Dendritic cell treated with granulocyte-macrophage colony-stimulating factor and Interleukin-4, amounts not matched to agents 40 ng/mL and 50 ng/mL, for 4 days (primary cell): ENCODE data around the gene B3GNT9.

Source experiments
- H3K27ac Mint-ChIP-seq: one replicate; pipeline ENCODE4 v1.8.0; 2022; ENCODE audit warnings: mild to moderate bottlenecking, mixed read lengths
- H3K27me3 Mint-ChIP-seq: one replicate; pipeline ENCODE4 v1.8.0; 2022; ENCODE audit warnings: mild to moderate bottlenecking, mixed read lengths
- H3K36me3 Mint-ChIP-seq: one replicate; pipeline ENCODE4 v1.8.0; 2022; ENCODE audit warnings: low read depth, mixed read lengths
- H3K4me1 Mint-ChIP-seq: one replicate; pipeline ENCODE4 v1.8.0; 2022; ENCODE audit warnings: low read depth, mixed read lengths
- H3K4me3 Mint-ChIP-seq: one replicate; pipeline ENCODE4 v1.8.0; 2022; ENCODE audit warnings: mild to moderate bottlenecking, moderate library complexity, mixed read lengths
- H3K9me3 Mint-ChIP-seq: one replicate; pipeline ENCODE4 v1.8.0; 2022; ENCODE audit warnings: mixed read lengths
- intact Hi-C: fragments of 100-400 bp; cut with micrococcal nuclease; formaldehyde crosslinking; loops from one replicate; pipeline ENCODE4 v1.15.0; 2022

The B3GNT9 gene, protein sequence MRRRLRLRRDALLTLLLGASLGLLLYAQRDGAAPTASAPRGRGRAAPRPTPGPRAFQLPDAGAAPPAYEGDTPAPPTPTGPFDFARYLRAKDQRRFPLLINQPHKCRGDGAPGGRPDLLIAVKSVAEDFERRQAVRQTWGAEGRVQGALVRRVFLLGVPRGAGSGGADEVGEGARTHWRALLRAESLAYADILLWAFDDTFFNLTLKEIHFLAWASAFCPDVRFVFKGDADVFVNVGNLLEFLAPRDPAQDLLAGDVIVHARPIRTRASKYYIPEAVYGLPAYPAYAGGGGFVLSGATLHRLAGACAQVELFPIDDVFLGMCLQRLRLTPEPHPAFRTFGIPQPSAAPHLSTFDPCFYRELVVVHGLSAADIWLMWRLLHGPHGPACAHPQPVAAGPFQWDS

DNA sequence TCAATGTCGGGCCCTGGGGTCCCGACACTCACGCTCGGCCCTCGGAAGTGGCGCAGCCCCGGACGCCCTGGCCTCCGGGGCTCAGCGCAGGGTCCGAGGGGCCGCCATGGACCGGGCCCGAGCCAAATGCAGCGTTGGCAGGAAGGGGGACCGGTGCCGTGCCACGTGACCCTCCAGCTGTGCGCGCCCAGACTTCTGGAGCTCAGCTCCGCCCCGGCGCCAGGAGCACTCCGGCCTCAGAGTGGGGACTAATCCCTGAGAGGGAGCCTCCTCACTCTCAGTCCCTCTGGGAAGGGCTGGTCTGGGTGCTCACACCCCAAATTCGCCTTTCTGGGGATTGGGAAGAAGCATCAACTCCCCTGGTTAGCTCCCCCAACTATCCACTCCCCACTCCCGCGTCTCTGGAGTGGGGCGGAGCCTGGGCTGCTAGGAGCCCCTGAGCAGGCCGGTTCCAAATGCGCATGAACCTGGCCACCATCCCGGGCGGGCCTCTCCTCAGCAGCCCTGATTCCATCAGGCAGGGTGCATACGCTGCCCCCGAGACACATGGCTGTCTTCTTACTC lies at the start of gene B3GNT9:
Gene B3GNT9 (minus strand): TSS at position 166 of the 564 bp plus-strand sequence. CDS start 513 bp downstream, outside the sequence.
- Mint-ChIP-seq H3K27ac (no peak within 1 kb of the TSS), H3K4me1 (peaks cover 19% of the 10 kb centered on the region), H3K36me3 (peaks cover 64% of the 10 kb centered on the region), H3K9me3 (no peaks in the 10 kb centered on the region), H3K27me3 (peaks cover 74% of the 10 kb centered on the region), H3K4me3 (peak within 1 kb of the TSS; percentile 65)
- intact Hi-C loops: loop anchor here (10.0 kb wide), 1 partner anchor 46 kb away; the partner anchor contains the start of gene PHAF1

DNA sequence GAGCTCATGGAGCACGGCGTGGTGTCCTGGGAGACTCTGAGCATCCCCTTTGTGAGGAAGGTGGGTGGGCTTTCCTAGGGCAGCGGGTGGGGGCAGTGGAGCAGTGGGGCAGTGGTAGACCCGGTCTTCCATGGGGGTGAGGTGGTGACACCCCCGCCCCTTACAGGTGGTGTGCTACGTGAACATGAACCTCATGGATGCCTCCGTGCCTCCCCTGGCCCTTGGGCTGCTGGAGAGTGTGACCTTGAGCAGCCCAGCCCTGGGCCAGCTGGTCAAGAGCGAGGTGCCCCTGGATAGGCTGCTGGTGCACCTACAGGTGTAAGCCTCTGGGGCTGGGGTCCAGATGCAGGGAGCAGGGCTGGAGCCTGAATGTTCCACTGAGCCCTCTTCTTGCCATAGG lies 49.7 kb upstream of the B3GNT9 start:
- Mint-ChIP-seq H3K9me3 (no peaks in the 10 kb centered on the region), H3K27me3 (no peaks in the 10 kb centered on the region), H3K4me1 (peaks cover 40% of the 10 kb centered on the region), H3K27ac (no peak overlapping the region), H3K4me3 (no peak overlapping the region), H3K36me3 (peaks cover 95% of the 10 kb centered on the region)
- intact Hi-C loops: no loop called here

DNA sequence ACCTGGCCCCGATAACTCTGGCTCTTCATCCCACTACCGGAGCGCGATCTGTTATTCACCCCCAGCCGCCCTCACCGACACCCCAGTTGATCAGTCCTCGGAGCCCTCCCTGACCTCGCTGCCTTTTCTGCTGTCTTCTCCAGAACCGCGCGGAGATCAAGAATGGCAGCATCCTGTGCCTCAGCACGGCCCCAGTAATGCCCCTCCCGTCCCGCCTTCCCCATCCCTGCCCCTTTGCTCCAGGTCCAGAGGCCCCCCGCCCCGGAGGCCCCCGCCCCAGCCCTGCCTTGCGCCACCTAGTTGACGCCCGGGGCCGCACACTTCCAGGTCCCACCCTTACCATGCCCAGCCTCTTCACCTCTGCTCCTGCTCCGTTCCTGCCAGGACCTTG lies 49.0 kb upstream of the B3GNT9 start:
- H3K4me3 Mint-ChIP-seq: no peak overlapping the region
- H3K9me3 Mint-ChIP-seq: no peaks in the 10 kb centered on the region
- H3K36me3 Mint-ChIP-seq: peaks cover 95% of the 10 kb centered on the region
- no peaks in the 10 kb centered on the region for H3K27me3 Mint-ChIP-seq
- peak overlapping the region; percentile 23 for H3K27ac Mint-ChIP-seq
- peaks cover 42% of the 10 kb centered on the region for H3K4me1 Mint-ChIP-seq
- intact Hi-C loops: loop anchor here (5.0 kb wide), 1 partner anchor 42 kb away; no protein-coding TSS in a partner anchor

DNA sequence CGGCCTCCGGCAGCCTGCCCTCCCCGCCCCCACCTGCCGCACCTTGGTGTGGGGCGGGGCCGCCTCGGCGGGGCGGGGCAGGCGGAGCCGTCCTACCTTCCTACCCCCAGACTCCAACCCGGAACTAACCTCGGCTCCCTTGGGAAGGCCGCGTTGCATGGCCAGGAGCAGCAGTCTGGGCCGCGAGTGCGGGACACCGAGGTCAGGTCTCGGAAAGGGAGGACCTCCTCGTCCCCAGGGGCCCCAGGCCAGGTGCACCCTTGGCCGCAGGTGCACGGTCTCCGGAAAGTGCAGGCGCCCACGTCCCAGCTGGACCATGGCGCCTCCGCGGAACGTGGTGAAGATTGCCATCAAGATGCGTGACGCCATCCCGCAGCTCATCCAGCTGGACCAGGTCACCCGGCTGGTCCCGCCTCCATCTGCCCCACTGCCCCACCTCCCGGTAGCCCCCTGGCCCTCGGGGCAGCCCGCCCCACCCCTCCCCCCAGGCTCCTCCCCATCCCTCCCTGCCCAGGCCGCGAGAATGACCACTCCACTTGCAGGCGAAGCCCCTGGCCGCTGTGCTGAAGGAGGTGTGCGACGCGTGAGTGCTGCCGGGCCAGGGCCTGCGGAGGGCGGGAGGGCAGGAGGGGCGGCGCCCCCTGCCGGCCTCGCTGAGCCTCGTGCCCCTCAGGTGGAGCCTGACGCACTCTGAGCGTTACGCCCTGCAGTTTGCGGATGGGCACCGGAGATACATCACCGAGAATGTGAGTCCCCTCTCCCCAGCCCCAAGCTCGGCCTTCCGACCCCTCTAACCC lies 48.4 kb upstream of the B3GNT9 start, which contains the start of gene ELMO3:
Gene ELMO3 (plus strand): TSS at position 121 of the 797 bp plus-strand sequence. CDS start 196 bp downstream, at position 317.
- H3K36me3 Mint-ChIP-seq: peaks cover 95% of the 10 kb centered on the region
- no peaks in the 10 kb centered on the region for H3K9me3 Mint-ChIP-seq
- peak within 1 kb of the TSS; percentile 70 for H3K27ac Mint-ChIP-seq
- peaks cover 48% of the 10 kb centered on the region for H3K4me1 Mint-ChIP-seq
- intact Hi-C loops: loop anchor here (5.0 kb wide), 1 partner anchor 43 kb away; no protein-coding TSS in a partner anchor
- H3K4me3 Mint-ChIP-seq: no peak within 1 kb of the TSS
- H3K27me3 Mint-ChIP-seq: no peaks in the 10 kb centered on the region

DNA sequence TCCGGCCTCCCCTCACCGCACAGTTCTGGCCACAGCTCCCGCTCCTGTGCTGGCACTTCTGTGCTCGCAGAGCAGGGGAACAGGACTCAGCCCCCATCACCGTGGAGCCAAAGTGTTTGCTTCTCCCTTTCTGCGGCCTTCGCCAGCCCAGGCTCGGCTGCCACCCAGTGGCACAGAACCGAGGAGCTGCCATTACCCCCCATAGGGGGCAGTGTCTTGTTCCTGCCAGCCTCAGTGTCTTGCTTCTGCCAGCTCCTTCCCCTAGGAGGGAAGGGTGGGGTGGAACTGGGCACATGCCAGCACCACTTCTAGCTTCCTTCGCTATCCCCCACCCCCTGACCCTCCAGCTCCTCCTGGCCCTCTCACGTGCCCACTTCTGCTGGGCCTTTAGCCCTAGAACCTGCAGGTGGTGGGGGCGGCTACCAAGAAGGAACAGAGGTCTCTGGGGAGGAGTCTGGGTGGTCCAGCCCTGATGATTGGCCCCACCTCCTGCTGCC lies 47.5 kb upstream of the B3GNT9 start:
- Mint-ChIP-seq H3K36me3 (peaks cover 95% of the 10 kb centered on the region), H3K27ac (peak overlapping the region; percentile 70), H3K9me3 (no peaks in the 10 kb centered on the region), H3K4me3 (no peak overlapping the region), H3K27me3 (no peaks in the 10 kb centered on the region), H3K4me1 (peaks cover 57% of the 10 kb centered on the region)
- intact Hi-C loops: loop anchor here (5.0 kb wide), 1 partner anchor 44 kb away; no protein-coding TSS in a partner anchor

DNA sequence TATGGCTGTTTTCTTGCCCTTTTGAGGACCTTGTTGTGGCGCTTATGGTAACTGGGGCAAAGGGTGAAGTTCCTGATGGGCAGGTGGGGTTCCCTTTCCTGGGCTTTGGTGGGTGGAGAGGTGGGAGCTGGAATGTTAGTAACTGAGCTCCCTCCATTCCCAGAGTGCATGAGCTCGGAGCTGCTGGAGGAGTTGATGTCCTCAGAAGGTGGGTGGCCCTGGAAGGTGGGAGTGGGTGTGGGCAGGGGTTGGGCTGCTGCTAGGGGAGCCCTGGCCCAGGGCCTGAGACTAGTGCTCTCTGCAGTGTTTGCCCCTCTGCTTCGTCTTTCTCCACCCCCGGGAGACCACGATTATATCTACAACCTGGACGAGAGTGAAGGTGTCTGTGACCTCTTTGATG lies 46.9 kb upstream of the B3GNT9 start:
- Mint-ChIP-seq H3K27ac (peak overlapping the region; percentile 70), H3K27me3 (no peaks in the 10 kb centered on the region), H3K36me3 (peaks cover 93% of the 10 kb centered on the region), H3K4me3 (no peak overlapping the region), H3K9me3 (no peaks in the 10 kb centered on the region), H3K4me1 (peaks cover 63% of the 10 kb centered on the region)
- intact Hi-C loops: loop anchor here (5.0 kb wide), 1 partner anchor 45 kb away; no protein-coding TSS in a partner anchor

DNA sequence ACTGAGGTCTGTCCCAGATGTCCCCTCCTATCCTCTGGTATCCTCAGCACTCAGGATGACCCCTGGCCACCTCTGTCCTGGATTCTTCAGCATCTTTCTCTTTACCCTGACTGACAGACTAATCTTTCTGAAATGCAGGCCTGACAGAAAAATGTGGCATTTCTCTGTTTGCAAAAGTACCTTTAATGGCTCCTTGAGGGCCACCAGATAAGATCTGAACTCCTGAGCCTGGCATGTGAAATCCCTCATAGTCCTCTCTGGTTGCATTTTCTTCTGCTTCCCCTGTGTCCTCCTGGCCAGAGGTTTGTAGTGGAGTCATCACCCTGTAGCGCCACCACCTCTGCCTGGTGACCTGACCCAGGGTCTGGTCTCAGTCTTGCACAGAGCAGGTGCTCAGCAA lies 46.1 kb upstream of the B3GNT9 start:
- Mint-ChIP-seq H3K4me1 (peaks cover 67% of the 10 kb centered on the region), H3K27ac (no peak overlapping the region), H3K27me3 (no peaks in the 10 kb centered on the region), H3K36me3 (peaks cover 91% of the 10 kb centered on the region), H3K4me3 (no peak overlapping the region), H3K9me3 (no peaks in the 10 kb centered on the region)
- intact Hi-C loops: loop anchor here (5.0 kb wide), 1 partner anchor 45 kb away; no protein-coding TSS in a partner anchor

DNA sequence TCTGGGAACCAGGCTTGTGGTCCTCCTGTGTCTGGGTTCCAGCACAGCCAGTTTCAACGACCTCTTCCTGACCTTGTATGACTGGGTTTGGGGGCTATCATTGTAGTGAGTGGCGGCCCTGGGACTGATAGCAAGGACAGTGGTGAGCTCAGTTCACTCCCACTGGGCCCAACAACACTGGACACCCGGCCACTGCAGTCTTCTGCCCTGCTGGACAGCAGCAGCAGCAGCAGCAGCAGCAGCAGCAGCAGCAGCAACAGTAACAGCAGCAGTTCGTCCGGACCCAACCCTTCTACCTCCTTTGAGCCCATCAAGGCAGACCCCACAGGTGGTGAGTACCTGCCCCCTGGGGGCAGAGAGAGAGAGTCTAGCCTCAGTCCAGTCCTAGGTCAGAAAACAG lies 44.9 kb upstream of the B3GNT9 start:
- H3K36me3 Mint-ChIP-seq: peaks cover 79% of the 10 kb centered on the region
- no peaks in the 10 kb centered on the region for H3K27me3 Mint-ChIP-seq
- no peak overlapping the region for H3K4me3 Mint-ChIP-seq
- no peak overlapping the region for H3K27ac Mint-ChIP-seq
- intact Hi-C loops: loop anchor here (5.0 kb wide), 1 partner anchor 47 kb away; no protein-coding TSS in a partner anchor
- H3K4me1 Mint-ChIP-seq: peaks cover 74% of the 10 kb centered on the region
- H3K9me3 Mint-ChIP-seq: no peaks in the 10 kb centered on the region

DNA sequence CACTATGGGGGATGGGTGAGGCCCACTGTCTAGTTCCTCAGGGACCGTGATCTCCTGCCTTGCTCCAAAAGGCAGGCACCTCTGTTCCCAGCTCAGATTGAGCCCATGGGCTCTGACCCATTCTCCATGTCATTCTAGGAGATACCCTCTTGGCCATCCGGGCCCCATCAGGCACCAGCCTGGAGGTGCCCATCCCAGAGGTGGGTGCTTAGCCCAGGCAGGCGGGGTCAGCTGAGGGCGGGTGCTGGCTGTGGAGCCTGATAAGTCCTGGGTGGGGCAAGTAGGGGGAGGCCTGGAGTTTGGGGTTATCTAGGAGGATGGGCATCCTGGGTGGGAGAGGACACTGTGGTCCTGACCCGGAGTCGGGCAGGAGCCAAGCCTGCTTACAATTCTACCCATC lies 43.5 kb upstream of the B3GNT9 start:
- Mint-ChIP-seq H3K27ac (peak overlapping the region; percentile 79), H3K27me3 (no peaks in the 10 kb centered on the region), H3K9me3 (no peaks in the 10 kb centered on the region), H3K36me3 (peaks cover 65% of the 10 kb centered on the region), H3K4me1 (peaks cover 66% of the 10 kb centered on the region), H3K4me3 (no peak overlapping the region)
- intact Hi-C loops: no loop called here

DNA sequence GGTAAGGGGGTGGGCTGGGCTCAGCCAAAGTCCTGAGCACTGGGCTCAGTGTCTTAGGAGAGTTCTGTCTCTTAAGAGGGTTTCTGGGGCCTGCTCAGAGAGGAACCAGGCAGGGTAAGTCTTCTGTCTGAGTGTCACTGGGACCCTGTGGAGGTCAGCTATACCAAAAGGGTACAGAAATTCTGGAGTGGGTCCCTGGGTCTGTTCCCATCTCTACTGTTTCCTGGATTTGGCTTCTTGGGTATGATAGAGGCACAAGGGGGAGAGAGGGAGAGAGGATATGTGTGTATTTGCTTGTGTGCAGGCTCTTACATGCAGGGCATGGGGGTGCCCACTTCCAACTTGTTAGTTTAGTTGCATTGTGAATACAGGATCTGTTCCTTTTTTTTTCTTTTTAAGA lies 42.7 kb upstream of the B3GNT9 start:
- peaks cover 62% of the 10 kb centered on the region for H3K36me3 Mint-ChIP-seq
- H3K9me3 Mint-ChIP-seq: no peaks in the 10 kb centered on the region
- H3K4me3 Mint-ChIP-seq: peak overlapping the region; percentile 83
- H3K27ac Mint-ChIP-seq: peak overlapping the region; percentile 79
- intact Hi-C loops: loop anchor here (2.0 kb wide), 1 partner anchor 33 kb away; the partner anchor contains the start of gene TMEM208
- peaks cover 64% of the 10 kb centered on the region for H3K4me1 Mint-ChIP-seq
- no peaks in the 10 kb centered on the region for H3K27me3 Mint-ChIP-seq

DNA sequence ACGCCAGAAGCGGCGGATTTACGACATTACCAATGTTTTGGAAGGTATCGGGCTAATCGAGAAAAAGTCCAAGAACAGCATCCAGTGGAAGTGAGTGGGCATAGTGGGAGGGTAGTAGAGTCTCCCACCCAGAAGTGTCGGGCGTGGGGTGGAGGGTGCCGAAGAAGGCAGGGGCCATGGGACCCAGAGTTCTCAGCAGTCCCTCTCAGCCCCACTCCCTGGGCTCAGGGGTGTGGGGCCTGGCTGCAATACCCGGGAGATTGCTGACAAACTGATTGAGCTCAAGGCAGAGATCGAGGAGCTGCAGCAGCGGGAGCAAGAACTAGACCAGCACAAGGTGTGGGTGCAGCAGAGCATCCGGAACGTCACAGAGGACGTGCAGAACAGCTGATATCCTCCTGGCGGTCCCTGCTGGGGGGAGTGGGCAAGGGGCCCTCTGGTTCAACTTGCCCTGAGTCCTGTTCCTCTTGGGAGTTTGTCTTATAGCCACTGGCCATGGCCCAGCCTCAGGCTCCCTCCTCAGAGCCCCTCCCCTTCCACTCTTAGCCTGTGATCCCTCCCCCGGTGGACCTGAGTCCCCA lies 42.1 kb upstream of the B3GNT9 start:
- peaks cover 58% of the 10 kb centered on the region for H3K4me1 Mint-ChIP-seq
- intact Hi-C loops: loop anchor here (2.0 kb wide), 1 partner anchor 34 kb away; the partner anchor contains the start of gene TMEM208
- H3K36me3 Mint-ChIP-seq: peaks cover 56% of the 10 kb centered on the region
- H3K27me3 Mint-ChIP-seq: no peaks in the 10 kb centered on the region
- no peaks in the 10 kb centered on the region for H3K9me3 Mint-ChIP-seq
- H3K4me3 Mint-ChIP-seq: peak overlapping the region; percentile 83
- peak overlapping the region; percentile 79 for H3K27ac Mint-ChIP-seq

DNA sequence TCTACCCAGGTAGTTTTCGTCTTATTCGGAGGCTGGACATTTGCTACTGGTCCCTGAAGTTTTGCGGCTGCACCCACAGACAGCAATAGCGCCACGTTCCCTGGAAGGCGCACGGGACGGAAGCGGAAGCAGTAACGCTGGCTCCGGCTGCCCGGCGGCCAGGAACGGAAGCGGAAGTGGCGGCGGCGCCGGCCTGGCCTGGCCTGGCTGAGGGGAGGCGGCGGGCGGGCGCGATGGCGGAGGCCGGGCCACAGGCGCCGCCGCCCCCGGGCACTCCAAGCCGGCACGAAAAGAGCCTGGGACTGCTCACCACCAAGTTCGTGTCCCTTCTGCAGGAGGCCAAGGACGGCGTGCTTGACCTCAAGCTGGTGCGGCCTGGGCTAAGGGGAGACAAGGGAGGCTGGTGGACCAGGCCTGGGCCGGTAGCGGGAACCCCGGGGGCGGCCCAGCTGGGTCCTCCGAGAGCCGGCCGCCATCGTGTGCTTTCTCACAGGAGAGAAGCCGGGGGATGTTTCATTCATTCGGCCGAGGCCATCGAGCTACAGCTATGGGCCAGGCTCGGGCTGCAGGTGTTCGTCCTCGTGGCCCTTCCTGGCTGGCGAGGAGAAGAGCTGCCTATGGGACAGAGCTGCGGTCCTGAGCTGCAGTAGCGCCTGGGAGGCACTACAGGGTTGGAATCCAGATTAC lies 41.3 kb upstream of the B3GNT9 start, which contains the start of gene E2F4:
Gene E2F4 (plus strand): TSS at position 161 of the 687 bp plus-strand sequence. CDS start 73 bp downstream, at position 234.
- Mint-ChIP-seq H3K36me3 (peaks cover 48% of the 10 kb centered on the region), H3K4me1 (peaks cover 50% of the 10 kb centered on the region), H3K4me3 (peak within 1 kb of the TSS; percentile 83), H3K27me3 (peaks cover under 1% of the 10 kb centered on the region), H3K9me3 (no peaks in the 10 kb centered on the region), H3K27ac (peak within 1 kb of the TSS; percentile 79)
- intact Hi-C loops: loop anchor here (2.0 kb wide), 1 partner anchor 35 kb away; the partner anchor contains the start of gene TMEM208
